Stimulated activated CD8-positive, alpha-beta memory T cell treated with anti-CD3 and anti-CD28 coated beads, Interleukin-15, amount 100 ng/mL, for 1 hour (primary cell): ENCODE data around the gene KAZN.

ENCODE experiments used
- DNase-seq: peaks from one replicate; pipeline ENCODE4 v3.0.0-alpha.2; 2020; ENCODE audit warnings: low read depth

The KAZN gene

DNA sequence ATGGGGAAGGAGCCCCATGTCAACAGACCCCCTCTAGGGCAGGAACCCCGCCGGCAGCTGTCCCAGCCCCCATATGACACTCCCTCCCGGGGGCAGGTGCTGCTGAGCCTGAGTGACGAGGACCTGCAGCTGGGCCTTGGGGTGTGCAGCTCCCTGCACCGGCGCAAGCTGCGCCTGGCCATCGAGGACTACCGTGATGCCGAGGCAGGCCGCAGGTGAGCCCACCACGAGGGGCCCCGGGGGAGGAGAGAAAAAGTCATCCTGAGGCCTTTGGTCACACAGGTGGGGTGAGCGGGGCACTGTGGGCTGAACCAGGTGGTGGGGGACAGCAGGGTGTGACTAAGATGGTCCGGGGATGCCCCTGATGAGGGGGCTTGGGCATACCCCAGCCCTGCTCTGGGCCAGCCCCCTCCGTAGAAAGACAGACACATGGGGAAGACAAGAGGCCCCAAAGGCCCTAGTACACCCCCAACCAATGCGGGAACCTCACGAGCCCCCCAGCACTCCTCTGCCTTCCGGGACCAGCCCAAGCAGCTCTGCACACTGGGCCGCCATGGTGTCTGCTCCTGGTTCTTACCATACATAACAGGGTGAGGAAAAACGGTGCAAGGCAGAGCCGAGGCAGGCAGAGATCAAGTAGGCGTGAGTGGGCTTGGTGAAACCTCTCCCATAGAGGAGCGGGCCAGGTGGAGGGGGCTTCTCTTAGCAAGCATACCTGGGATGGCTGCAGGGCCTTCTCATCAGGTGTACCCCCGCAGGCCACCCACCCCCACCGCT, 496.4 kb downstream of the KAZN start:
- DNase-seq = no peak

GRCh38 chr1:15095496-15095875, 497.0 kb downstream of the KAZN start:
- DNase-seq = no peak

DNA sequence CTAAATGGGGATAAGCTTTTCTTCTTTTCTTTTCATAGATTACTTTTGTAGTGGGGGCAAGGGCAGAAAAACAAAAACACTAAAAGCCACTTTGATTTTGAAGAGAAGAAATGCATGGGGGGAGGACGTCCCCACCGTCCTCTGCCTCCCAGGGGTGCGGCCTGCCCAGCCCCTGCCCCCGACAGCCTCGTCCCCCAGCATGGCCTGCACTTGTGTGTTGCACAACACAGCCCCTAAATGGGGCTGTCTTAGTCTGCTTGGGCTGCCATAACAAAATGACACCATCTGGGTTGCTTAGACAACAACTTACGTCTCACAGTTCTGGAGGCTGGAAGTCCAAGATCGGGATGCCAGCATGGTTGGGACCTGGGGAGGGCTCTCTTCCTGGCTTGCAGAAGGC, 497.8 kb downstream of the KAZN start:
- DNase-seq = no peak

DNA sequence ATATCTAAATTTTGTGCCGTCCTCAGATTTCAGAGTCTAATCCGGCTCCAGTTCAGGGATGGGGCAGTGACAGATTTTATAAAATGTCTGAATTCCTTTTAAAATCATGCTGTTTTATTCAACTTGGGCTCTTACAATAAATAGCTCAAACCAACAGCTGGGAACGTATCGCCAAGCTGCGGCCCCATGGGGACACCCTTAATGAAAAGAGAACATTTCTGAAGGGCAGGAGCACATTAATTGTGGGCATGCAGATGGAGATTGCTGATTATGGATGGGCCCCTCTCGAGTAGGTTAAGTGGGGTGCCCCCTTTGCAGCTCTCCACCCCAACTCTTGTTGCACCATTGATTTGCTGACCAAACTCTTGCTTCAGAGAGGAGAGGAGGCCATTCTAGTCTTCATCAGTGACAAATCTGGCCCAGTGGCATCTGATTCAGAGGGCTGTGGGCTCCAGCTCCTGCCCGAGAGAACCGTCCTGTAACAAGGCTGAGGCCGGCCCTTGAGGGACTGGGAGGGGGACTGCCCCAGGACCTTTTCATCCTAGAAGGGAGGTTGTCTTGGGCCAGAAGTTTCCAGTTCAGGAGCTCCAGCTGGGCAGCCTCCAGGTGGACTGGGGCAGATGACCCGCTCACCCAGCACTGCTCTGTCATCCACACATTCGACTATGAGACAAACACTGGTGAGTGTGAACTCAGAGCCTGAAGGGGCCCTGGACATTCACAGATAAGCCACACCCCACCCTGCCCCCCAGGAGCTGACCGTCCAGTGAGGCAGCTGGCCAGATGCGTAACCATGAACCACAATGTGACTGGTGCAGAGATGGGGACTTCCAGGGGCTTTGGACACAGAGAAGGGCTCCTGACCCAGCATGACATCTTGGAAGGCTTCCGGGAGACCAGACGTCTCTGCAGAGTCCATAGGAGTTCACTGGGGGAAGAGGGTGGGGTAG, 500.0 kb downstream of the KAZN start:
- DNase-seq = no peak

DNA sequence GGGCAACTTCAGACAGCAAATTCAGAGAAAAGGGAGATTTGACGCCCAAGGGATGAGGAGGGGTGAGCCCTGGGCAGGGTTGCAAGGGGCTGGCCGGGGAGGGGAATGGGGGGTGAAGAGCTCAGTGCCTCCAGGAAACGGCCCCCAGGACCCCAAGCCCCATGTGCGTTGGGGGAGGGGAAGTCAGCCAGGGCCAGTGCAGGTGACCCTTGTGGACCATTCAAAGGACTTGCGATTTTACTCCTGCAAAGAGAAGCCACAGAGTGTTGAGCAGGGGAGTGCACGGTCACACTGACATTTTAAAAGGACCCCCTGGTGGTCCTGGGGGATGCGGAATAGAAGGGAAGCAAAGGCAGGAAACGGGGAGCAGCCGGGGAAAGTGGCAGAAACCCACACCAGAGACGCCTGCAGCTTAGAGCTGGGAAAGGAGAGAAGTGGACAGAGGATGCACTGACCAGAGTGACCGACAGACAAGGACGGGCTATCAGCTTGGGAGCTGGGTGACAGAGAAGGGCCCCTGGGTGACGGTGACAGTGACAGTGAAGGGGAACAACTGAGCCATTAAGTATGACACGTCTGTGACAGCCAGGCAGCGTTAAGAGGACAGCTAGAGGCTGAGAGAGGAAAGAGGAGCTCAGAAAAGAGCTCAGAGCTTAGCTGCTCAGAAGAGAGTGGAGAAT, 501.1 kb downstream of the KAZN start:
- no peak for DNase-seq

DNA sequence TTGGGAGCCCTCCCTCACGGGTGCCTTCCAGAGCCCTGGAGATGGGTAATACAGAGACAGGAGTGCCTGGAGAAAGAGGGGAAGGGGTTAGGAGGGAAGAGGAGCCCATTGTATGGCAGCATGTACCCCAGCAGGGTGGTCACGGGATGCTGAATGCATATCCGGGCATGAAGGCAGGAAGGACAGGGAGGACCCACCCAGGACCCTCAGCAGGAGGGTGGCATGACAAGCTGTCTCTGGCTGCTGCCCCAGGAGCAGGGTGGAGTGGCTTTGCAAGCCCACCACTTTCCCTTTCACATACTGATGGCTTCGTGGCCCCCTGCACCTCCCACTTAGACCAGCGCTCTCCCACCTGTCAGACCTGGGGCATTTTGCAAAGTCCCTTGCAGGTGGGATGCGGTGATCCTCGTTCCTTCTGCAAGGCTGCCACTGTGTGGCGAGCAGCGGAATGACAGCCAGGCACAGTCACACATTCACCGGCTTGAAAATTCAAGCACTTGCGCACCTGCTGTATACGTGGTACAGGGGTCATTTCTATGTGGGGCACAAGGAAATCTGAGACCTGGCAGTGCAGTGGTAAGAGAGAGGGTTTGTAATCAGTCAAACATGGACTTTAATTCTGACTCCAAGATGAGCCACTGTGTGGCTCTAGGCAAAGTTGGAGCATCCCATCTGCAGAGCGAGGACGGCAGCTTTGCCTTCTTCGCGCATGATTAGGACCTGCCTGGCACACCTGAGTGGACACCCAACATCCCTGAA, 501.8 kb downstream of the KAZN start:
- DNase-seq = peak; percentile 18

- no peak for DNase-seq
Observed at GRCh38 chr1:15100880-15101760, 502.6 kb downstream of the KAZN start.

GRCh38 chr1:15101801-15102200, 503.3 kb downstream of the KAZN start:
- DNase-seq = no peak

DNA sequence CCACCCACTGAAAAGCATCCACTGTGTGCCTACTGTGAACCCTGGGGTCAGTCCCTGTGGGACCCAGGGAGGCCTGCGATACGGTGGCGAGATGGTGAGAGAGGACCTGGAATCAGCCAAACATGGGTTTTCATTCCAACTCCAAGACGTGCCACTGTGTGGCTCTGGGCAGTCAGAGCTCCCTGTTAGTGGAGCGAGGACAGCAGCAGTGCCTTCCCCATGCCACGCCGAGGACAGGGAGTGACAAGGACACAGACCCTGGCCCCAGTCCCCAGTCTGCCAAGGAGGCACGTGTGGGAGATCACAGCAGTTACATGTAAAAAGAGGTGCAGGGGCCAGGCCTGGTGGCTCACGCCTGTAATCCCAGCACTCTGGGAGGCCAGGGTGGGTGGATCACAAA, 504.2 kb downstream of the KAZN start:
- DNase-seq = no peak

DNA sequence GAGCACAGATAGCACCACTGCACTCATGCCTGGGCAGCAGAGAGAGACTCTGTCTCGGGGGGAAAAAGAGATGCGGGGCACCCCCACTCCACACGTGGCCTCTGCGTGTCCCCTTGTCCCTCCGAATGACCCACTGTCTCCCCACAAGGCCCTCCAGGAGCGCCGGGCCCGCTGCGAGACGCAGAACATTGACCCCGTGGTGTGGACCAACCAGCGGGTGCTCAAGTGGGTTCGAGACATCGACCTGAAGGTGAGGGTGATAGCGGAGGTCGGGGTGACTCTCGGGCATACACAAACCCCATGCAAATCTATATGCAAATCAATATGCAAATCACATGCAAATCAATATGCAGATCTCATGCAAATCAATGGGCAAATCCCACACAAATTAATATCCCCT, 504.7 kb downstream of the KAZN start:
- DNase-seq = no peak

GRCh38 chr1:15103906-15104305, 505.4 kb downstream of the KAZN start:
- DNase-seq = no peak

DNA sequence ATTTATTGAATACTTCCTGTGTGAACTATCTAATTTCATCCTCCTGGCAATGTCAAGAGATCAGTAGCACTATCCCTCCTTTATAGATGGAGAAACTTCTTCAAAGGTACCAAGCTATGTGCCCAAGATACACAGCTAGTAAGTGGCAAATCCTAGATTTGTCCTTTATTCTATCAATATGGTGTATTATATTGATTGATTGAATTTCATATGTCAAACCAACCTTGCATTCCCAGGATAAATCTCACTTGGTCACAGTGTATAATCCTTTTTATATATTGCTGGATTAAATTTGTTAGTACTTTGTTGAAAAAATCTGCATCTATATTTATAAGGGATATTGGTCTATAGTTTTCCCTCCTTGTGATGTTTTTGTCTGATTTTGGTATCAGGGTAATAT, 506.3 kb downstream of the KAZN start:
- DNase-seq = no peak

DNA sequence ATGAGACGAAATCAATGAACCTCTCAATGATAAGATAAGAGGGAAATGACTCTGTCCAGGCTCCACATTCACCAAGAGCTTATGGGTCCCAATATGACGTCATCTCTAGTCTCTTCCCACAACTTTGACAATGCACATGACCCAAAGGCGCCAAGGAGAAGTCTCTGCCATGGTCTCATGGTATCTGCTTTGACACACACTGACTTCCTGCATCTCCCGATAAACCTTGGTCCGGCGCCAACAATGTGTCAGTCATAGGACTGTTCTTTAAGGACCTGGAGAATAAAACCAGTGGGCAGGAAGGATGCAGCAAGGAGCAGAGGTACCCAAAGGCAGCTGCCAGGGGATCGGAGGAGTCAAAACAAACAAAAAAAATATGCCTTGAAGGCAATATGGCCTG, 508.1 kb downstream of the KAZN start:
- DNase-seq = no peak

DNA sequence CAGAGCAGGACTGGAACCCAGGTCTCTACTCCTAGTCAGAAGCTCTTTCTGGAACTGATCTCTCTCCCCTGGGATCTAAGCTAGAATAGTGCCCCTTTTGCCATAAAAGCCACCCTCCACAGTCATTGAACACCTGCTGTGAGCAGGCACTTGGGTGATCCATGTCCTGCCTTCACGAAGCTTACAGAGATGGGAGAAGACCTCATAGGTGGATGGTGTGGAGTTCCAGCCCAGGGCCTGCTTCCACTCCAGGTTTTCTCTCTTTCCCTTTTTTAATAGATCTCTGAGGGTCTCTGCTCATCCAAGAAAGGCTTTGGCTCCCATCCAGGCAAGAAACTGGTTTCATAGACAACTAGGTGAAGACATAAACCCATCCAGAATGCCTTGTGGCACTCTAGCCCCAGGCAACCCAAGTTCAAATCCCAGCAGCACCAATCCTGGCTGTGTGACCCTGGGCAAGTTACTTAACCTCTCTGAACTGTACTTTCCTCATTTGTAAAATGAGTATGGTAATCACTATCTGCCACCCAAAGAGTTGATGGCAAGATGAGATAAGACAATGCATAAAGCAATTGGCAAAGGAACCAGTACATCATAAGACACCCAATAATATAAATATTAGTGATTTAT, 508.7 kb downstream of the KAZN start:
- no peak for DNase-seq

DNA sequence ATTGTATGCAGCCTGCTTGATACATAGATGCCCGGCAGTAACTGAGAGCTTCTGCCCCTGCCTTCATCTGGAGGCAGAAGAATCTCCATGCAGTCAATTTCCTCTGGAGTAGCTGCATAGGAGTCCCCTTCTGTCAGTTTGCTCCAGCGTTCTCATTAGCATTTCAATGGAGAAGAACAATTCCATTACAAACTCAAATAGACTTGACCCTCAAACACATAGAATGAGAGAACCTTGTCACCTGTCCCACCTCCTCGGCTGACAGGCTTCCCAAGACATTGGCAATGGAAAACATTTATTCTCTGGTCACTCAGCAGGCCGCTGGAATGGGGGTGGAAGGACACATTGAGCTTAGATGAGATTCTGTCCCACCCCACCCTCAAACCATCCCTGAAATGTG, 509.4 kb downstream of the KAZN start:
- DNase-seq = no peak

- DNase-seq = no peak
Observed at GRCh38 chr1:15110128-15110866, 511.8 kb downstream of the KAZN start.

DNA sequence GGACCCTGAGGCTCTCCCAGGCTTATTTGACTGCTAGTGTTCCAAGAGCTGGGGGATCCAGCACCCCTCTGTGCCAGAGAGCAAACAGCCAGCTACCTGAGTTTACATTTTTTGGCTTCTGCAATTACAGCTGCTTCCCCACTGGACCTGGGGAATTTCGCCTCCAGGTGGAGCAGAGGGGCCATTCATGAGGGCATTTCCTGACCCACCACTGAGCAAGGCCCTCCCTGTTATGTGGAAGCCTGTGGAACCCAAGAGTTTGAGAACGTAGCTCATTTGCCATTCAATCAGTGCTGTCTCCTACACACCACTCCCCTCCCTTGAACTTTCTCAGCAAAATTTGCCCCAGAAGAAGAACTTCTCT, 512.4 kb downstream of the KAZN start:
- DNase-seq = no peak

DNA sequence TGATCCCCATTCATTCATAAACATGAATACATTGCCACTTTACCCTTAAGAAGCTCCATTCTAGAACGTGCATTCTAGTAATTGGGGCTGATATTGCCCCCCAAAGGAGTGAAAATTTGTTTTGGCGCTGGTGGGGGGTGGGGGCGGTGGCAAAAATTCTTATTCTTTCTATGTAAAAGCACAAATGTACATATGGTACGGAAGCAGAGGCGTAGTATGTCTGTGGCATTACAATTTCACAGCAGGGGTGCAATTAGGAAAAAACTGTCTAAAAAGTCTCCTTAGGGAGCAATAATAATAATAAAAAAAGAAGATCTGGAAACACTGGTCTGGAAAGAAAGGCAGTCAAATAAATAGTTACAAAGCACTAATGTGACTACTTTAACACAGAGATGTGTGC, 514.7 kb downstream of the KAZN start:
- no peak for DNase-seq

- DNase-seq = no peak
Observed at GRCh38 chr1:15114884-15115283, 516.4 kb downstream of the KAZN start.
